ENCODE results near the gene LDB2. TPM values are rescaled to one million over a fixed set of nuclear protein-coding genes. Genes with fewer than 3 reads are reported as not detected.

LDB2 gene
- total RNA-seq, 2 experiments from 2014 or later = 0.14 TPM; not detected in 1

- Mint-ChIP-seq H3K27me3 (no peaks in the 10 kb centered on the region), H3K4me1 (no peaks in the 10 kb centered on the region), H3K4me3 (no peak overlapping the region), H3K27ac (no peak overlapping the region), H3K9me3 (ENCODE audit: low read depth) (peaks cover 4% of the 10 kb centered on the region), H3K36me3 (ENCODE audit: low read depth) (no peaks in the 10 kb centered on the region)
- ATAC-seq (no peak), DNase-seq (no peak)
- POLR2A ChIA-PET = no interaction called here
- intact Hi-C loops (cut with DNase I, micrococcal nuclease) = no loop called here
- CTCF ChIA-PET = no interaction called here
Observed at GRCh38 chr4:16503421-16504100, 394.9 kb downstream of the LDB2 start.

DNA sequence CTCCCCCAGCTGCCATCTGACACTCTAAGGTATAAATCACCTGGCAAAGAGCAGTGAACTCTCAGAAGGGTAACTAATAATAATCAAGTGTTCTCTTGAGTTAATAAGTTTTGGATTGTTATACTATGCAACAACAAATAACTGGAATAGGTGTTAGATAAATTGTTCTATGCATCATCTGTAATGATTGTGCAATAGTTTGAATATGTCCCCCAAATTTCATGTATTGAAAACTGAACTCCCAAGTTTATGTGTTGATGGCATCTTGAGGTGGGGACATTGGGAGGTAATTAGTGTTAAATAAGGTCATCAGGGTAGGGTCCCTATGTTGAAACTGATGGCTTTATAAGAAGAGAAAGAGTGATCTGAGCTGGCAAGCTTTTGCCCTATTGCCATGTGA, 399.5 kb downstream of the LDB2 start:
- POLR2A ChIA-PET = no interaction called here
- intact Hi-C loops (cut with DNase I, micrococcal nuclease) = no loop called here
- Mint-ChIP-seq H3K4me1 (no peaks in the 10 kb centered on the region), H3K4me3 (no peak overlapping the region), H3K27ac (no peak overlapping the region), H3K27me3 (no peaks in the 10 kb centered on the region), H3K9me3 (ENCODE audit: low read depth) (peaks cover 3% of the 10 kb centered on the region), H3K36me3 (ENCODE audit: low read depth) (no peaks in the 10 kb centered on the region)
- no peak for DNase-seq
- CTCF ChIA-PET = no interaction called here
- ATAC-seq = no peak

- no peak overlapping the region for H3K4me3 Mint-ChIP-seq
- ChIA-PET CTCF (no interaction called here), POLR2A (no interaction called here)
- no peak overlapping the region for H3K27ac Mint-ChIP-seq
- no peaks in the 10 kb centered on the region for H3K36me3 Mint-ChIP-seq (ENCODE audit: low read depth)
- ATAC-seq (no peak), DNase-seq (no peak)
- no peaks in the 10 kb centered on the region for H3K4me1 Mint-ChIP-seq
- H3K27me3 Mint-ChIP-seq = no peaks in the 10 kb centered on the region
- intact Hi-C loops (cut with DNase I, micrococcal nuclease) = no loop called here
- peaks cover 3% of the 10 kb centered on the region for H3K9me3 Mint-ChIP-seq (ENCODE audit: low read depth)
Observed at GRCh38 chr4:16496501-16496900, 401.9 kb downstream of the LDB2 start.

- ChIA-PET CTCF (no interaction called here), POLR2A (interaction anchor here (0.7 kb wide), 1 partner anchor 179 kb away, joined by 3 read pairs; no protein-coding TSS in a partner anchor)
- Mint-ChIP-seq H3K4me1 (no peaks in the 10 kb centered on the region), H3K9me3 (ENCODE audit: low read depth) (peaks cover 3% of the 10 kb centered on the region), H3K27ac (no peak overlapping the region), H3K4me3 (no peak overlapping the region), H3K27me3 (peaks cover 2% of the 10 kb centered on the region), H3K36me3 (ENCODE audit: low read depth) (no peaks in the 10 kb centered on the region)
- ATAC-seq (no peak), DNase-seq (no peak)
- intact Hi-C loops (cut with DNase I, micrococcal nuclease) = no loop called here
Observed at GRCh38 chr4:16492872-16493271, 405.6 kb downstream of the LDB2 start.

- DNase-seq (no peak), ATAC-seq (no peak)
- Mint-ChIP-seq H3K4me3 (no peak overlapping the region), H3K9me3 (ENCODE audit: low read depth) (no peaks in the 10 kb centered on the region), H3K4me1 (no peaks in the 10 kb centered on the region), H3K27ac (no peak overlapping the region), H3K27me3 (peaks cover 2% of the 10 kb centered on the region), H3K36me3 (ENCODE audit: low read depth) (no peaks in the 10 kb centered on the region)
- intact Hi-C loops (cut with DNase I, micrococcal nuclease) = no loop called here
- ChIA-PET CTCF (no interaction called here), POLR2A (no interaction called here)
Observed at GRCh38 chr4:16489226-16489625, 409.2 kb downstream of the LDB2 start.

DNA sequence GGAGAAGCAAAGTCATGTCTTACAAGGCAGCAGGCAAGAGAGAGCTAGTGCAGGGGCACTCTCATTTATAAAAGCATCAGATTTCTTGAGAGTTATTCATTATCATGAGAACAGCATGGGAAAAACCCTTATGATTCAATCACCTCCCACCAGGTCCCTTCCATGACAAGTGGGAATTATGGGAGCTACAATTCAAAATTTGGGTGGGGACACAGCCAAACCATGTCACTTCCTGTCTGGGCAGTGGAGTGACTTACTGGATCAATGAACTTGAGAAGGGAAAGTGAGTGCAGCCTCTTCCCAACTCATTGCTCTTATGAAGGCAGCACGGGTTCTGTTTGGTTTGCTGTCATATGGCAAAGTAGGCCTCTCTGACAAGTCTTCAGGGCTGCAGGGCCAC, 410.4 kb downstream of the LDB2 start:
- ChIA-PET POLR2A (no interaction called here), CTCF (no interaction called here)
- intact Hi-C loops (cut with DNase I, micrococcal nuclease) = no loop called here
- Mint-ChIP-seq H3K27me3 (peaks cover 2% of the 10 kb centered on the region), H3K9me3 (ENCODE audit: low read depth) (no peaks in the 10 kb centered on the region), H3K27ac (no peak overlapping the region), H3K4me3 (no peak overlapping the region), H3K4me1 (no peaks in the 10 kb centered on the region), H3K36me3 (ENCODE audit: low read depth) (no peaks in the 10 kb centered on the region)
- no peak for DNase-seq
- no peak for ATAC-seq

GRCh38 chr4:16484711-16485110, 413.7 kb downstream of the LDB2 start:
- Mint-ChIP-seq H3K27me3 (no peaks in the 10 kb centered on the region), H3K27ac (no peak overlapping the region)
- POLR2A ChIA-PET = no interaction called here

GRCh38 chr4:16483540-16483939, 414.9 kb downstream of the LDB2 start:
- Mint-ChIP-seq H3K27me3 (no peaks in the 10 kb centered on the region), H3K4me3 (no peak overlapping the region), H3K4me1 (no peaks in the 10 kb centered on the region), H3K27ac (no peak overlapping the region), H3K36me3 (ENCODE audit: low read depth) (no peaks in the 10 kb centered on the region), H3K9me3 (ENCODE audit: low read depth) (no peaks in the 10 kb centered on the region)
- intact Hi-C loops (cut with DNase I, micrococcal nuclease) = no loop called here
- ATAC-seq (no peak), DNase-seq (no peak)
- ChIA-PET CTCF (interaction anchor here (0.8 kb wide), 1 partner anchor 643 kb away, joined by 3 read pairs; no protein-coding TSS in a partner anchor), POLR2A (no interaction called here)

More at GRCh38 chr4:16484711-16485110, 413.7 kb downstream of the LDB2 start:
- DNase-seq = no peak
- CTCF ChIA-PET = no interaction called here
- intact Hi-C loops (cut with DNase I, micrococcal nuclease) = no loop called here
- Mint-ChIP-seq H3K36me3 (ENCODE audit: low read depth) (no peaks in the 10 kb centered on the region), H3K4me3 (no peak overlapping the region), H3K4me1 (no peaks in the 10 kb centered on the region), H3K9me3 (ENCODE audit: low read depth) (no peaks in the 10 kb centered on the region)
- no peak for ATAC-seq

- no peaks in the 10 kb centered on the region for H3K27me3 Mint-ChIP-seq
- no peaks in the 10 kb centered on the region for H3K9me3 Mint-ChIP-seq (ENCODE audit: low read depth)
- no peak overlapping the region for H3K4me3 Mint-ChIP-seq
- ChIA-PET CTCF (no interaction called here), POLR2A (no interaction called here)
- H3K36me3 Mint-ChIP-seq (ENCODE audit: low read depth) = no peaks in the 10 kb centered on the region
- intact Hi-C loops (cut with DNase I, micrococcal nuclease) = no loop called here
- no peaks in the 10 kb centered on the region for H3K4me1 Mint-ChIP-seq
- ATAC-seq (no peak), DNase-seq (no peak)
- no peak overlapping the region for H3K27ac Mint-ChIP-seq
Observed at GRCh38 chr4:16480011-16480410, 418.4 kb downstream of the LDB2 start.

GRCh38 chr4:16472537-16472936, 425.9 kb downstream of the LDB2 start:
- Mint-ChIP-seq H3K4me3 (no peak overlapping the region), H3K36me3 (ENCODE audit: low read depth) (no peaks in the 10 kb centered on the region), H3K27ac (no peak overlapping the region), H3K9me3 (ENCODE audit: low read depth) (peaks cover 20% of the 10 kb centered on the region), H3K27me3 (no peaks in the 10 kb centered on the region), H3K4me1 (no peaks in the 10 kb centered on the region)
- intact Hi-C loops (cut with DNase I, micrococcal nuclease) = no loop called here
- POLR2A ChIA-PET = no interaction called here
- no peak for ATAC-seq
- CTCF ChIA-PET = no interaction called here
- no peak for DNase-seq

DNA sequence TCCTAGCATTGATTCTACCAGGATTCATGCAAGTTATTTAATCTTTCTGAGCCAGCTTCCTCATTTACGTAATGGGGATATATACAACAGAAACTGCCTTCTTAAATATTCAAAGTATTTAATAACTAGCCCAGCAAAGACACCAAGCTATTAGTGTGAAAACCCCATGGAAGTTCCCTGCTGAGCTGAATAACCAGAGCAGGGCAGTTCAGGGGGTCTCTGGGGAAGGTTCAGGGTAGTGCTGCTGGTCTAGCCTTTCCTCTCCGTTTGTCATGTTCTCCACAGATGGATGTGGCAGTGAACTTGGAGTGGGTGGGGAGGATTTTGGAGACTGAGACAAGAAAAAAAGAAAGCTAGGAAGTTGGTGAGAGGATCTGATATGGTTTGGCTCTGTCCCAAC, 431.4 kb downstream of the LDB2 start:
- ATAC-seq = no peak
- peaks cover 4% of the 10 kb centered on the region for H3K9me3 Mint-ChIP-seq (ENCODE audit: low read depth)
- no peaks in the 10 kb centered on the region for H3K4me1 Mint-ChIP-seq
- no peak for DNase-seq
- intact Hi-C loops (cut with DNase I, micrococcal nuclease) = no loop called here
- POLR2A ChIA-PET = no interaction called here
- no peaks in the 10 kb centered on the region for H3K36me3 Mint-ChIP-seq (ENCODE audit: low read depth)
- CTCF ChIA-PET = interaction anchor here (0.6 kb wide), 1 partner anchor 57 kb away, joined by 3 read pairs; no protein-coding TSS in a partner anchor
- no peak overlapping the region for H3K4me3 Mint-ChIP-seq
- H3K27ac Mint-ChIP-seq = no peak overlapping the region
- no peaks in the 10 kb centered on the region for H3K27me3 Mint-ChIP-seq

DNA sequence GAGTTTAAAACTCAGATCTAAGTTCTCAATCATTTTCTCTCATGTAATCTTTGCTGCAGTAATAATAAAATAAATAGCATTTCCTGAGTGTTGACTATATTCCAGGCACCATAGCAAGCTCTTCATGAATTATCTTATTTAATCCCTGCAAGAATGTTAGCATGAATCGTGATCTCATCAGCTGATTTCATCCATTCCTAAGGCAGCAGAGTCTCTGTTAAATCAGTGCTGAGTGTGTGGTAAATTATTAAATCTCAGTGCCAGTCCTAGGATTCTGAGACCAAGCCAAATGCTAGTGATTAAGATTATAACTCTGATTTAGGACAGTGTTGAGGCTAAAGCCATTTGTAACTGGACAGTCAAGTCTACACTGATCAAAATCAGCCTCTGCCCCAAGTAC, 431.9 kb downstream of the LDB2 start:
- intact Hi-C loops (cut with DNase I, micrococcal nuclease) = no loop called here
- Mint-ChIP-seq H3K4me3 (no peak overlapping the region), H3K27me3 (no peaks in the 10 kb centered on the region), H3K9me3 (ENCODE audit: low read depth) (peaks cover 4% of the 10 kb centered on the region), H3K27ac (no peak overlapping the region), H3K36me3 (ENCODE audit: low read depth) (no peaks in the 10 kb centered on the region), H3K4me1 (no peaks in the 10 kb centered on the region)
- DNase-seq (no peak), ATAC-seq (no peak)
- POLR2A ChIA-PET = no interaction called here
- CTCF ChIA-PET = no interaction called here

GRCh38 chr4:16464651-16465050, 433.8 kb downstream of the LDB2 start:
- ChIA-PET POLR2A (no interaction called here), CTCF (no interaction called here)
- ATAC-seq (no peak), DNase-seq (no peak)
- H3K4me1 Mint-ChIP-seq = no peaks in the 10 kb centered on the region
- H3K27me3 Mint-ChIP-seq = no peaks in the 10 kb centered on the region
- H3K27ac Mint-ChIP-seq = no peak overlapping the region
- intact Hi-C loops (cut with DNase I, micrococcal nuclease) = no loop called here
- H3K4me3 Mint-ChIP-seq = no peak overlapping the region
- peaks cover 4% of the 10 kb centered on the region for H3K9me3 Mint-ChIP-seq (ENCODE audit: low read depth)
- no peaks in the 10 kb centered on the region for H3K36me3 Mint-ChIP-seq (ENCODE audit: low read depth)

All from activated CD4-positive, alpha-beta T cell treated with anti-CD3 and anti-CD28 coated beads for 36 hours (primary cell).